ENCODE results near the gene CGB5. TPM values are rescaled to one million over a fixed set of nuclear protein-coding genes. Genes with fewer than 3 reads are reported as not detected.
"Not testable (repeated sequence)": the region's sequence is repeated elsewhere in the genome, so short reads cannot be mapped to it uniquely, and the experiment has no call there.

Gene CGB5
- total RNA-seq, 2 donors from 2014 or later = 0.44 TPM; not detected in 1

- H3K36me3 Mint-ChIP-seq (ENCODE audit: low read depth) = no peaks in the 10 kb centered on the region
- Histone ChIP-seq H3K9ac (ENCODE audit: extremely low read depth, low read length, poor library complexity, severe bottlenecking) (no peak overlapping the region), H3K9me3 (ENCODE audit: control insufficient read depth, low read length) (no peaks in the 10 kb centered on the region), H3K27me3 (ENCODE audit: control insufficient read depth, insufficient read depth, low read length, poor library complexity, severe bottlenecking) (peaks cover 48% of the 10 kb centered on the region), H3K27ac (ENCODE audit: low read depth, low read length) (no peak overlapping the region), H3K36me3 (ENCODE audit: control insufficient read depth, insufficient read depth, low read length) (no peaks in the 10 kb centered on the region), H3K4me3 (ENCODE audit: low read length) (peak overlapping the region; percentile 77), H3K4me1 (ENCODE audit: control insufficient read depth, insufficient read depth, low read length) (no peaks in the 10 kb centered on the region)
- TF ChIP-seq CTCF (conservative IDR thresholded peaks at IDR 0.05) = peak; percentile 50
- H3K9me3 Mint-ChIP-seq = no peaks in the 10 kb centered on the region
- peaks cover 73% of the 10 kb centered on the region for H3K27me3 Mint-ChIP-seq (ENCODE audit: insufficient read depth)
- H3K4me1 Mint-ChIP-seq = peaks cover 6% of the 10 kb centered on the region
- DNase-seq = peak; percentile 89
- H3K4me3 Mint-ChIP-seq = peak overlapping the region; percentile 52
- no peak overlapping the region for H3K27ac Mint-ChIP-seq
- WGBS, 2 experiments (ENCODE audit: insufficient coverage in 1 of 2, insufficient read length in 1 of 2) = 3 to 5% methylated on average over 31 to 63 of the region's 63 CpGs
Observed at GRCh38 chr19:49056101-49056901, 12.7 kb downstream of the CGB5 start.

GRCh38 chr19:49056902-49057596 is 13.4 kb downstream of the CGB5 start:
- H3K4me1 Mint-ChIP-seq; H3K27ac Mint-ChIP-seq; H3K9me3 Mint-ChIP-seq; H3K9me3 ChIP-seq (ENCODE audit: control insufficient read depth, low read length); H3K36me3 ChIP-seq (ENCODE audit: control insufficient read depth, insufficient read depth, low read length); H3K36me3 Mint-ChIP-seq (ENCODE audit: low read depth); H3K4me1 ChIP-seq (ENCODE audit: control insufficient read depth, insufficient read depth, low read length); H3K27ac ChIP-seq (ENCODE audit: low read depth, low read length); H3K9ac ChIP-seq (ENCODE audit: extremely low read depth, low read length, poor library complexity, severe bottlenecking): not testable (repeated sequence)
- WGBS, 2 experiments (ENCODE audit: insufficient coverage in 1 of 2, insufficient read length in 1 of 2) = 17 to 20% methylated on average over 13 to 34 of the region's 34 CpGs
- H3K27me3 Mint-ChIP-seq (ENCODE audit: insufficient read depth) = peaks cover 79% of the 10 kb centered on the region
- peaks cover 48% of the 10 kb centered on the region for H3K27me3 ChIP-seq (ENCODE audit: control insufficient read depth, insufficient read depth, low read length, poor library complexity, severe bottlenecking)
- peak overlapping the region; percentile 52 for H3K4me3 Mint-ChIP-seq
- peak; percentile 64 for DNase-seq
- H3K4me3 ChIP-seq (ENCODE audit: low read length) = peak overlapping the region; percentile 77

- H3K4me1 ChIP-seq (ENCODE audit: control insufficient read depth, insufficient read depth, low read length) = no peaks in the 10 kb centered on the region
- H3K27ac ChIP-seq (ENCODE audit: low read depth, low read length) = no peak within 1 kb of the TSS
- no peaks in the 10 kb centered on the region for H3K36me3 Mint-ChIP-seq (ENCODE audit: low read depth)
- no peaks in the 10 kb centered on the region for H3K9me3 Mint-ChIP-seq
- no peak within 1 kb of the TSS for H3K9ac ChIP-seq (ENCODE audit: extremely low read depth, low read length, poor library complexity, severe bottlenecking)
- peaks cover 6% of the 10 kb centered on the region for H3K4me1 Mint-ChIP-seq
- DNase-seq = peak; percentile 93
- H3K9me3 ChIP-seq (ENCODE audit: control insufficient read depth, low read length) = no peaks in the 10 kb centered on the region
- peaks cover 48% of the 10 kb centered on the region for H3K27me3 ChIP-seq (ENCODE audit: control insufficient read depth, insufficient read depth, low read length, poor library complexity, severe bottlenecking)
- H3K4me3 Mint-ChIP-seq = peak within 1 kb of the TSS; percentile 52
- H3K4me3 ChIP-seq (ENCODE audit: low read length) = peak within 1 kb of the TSS; percentile 77
- peaks cover 81% of the 10 kb centered on the region for H3K27me3 Mint-ChIP-seq (ENCODE audit: insufficient read depth)
- H3K36me3 ChIP-seq (ENCODE audit: control insufficient read depth, insufficient read depth, low read length) = no peaks in the 10 kb centered on the region
- TF ChIP-seq CTCF (conservative IDR thresholded peaks at IDR 0.05) = no peak
- 21 to 25% methylated on average over 13 to 38 of the region's 38 CpGs for WGBS, 2 experiments (ENCODE audit: insufficient coverage in 1 of 2, insufficient read length in 1 of 2)
- no peak within 1 kb of the TSS for H3K27ac Mint-ChIP-seq
Observed at GRCh38 chr19:49057636-49058234, 14.1 kb downstream of the CGB5 start, which contains the start of gene CGB7. TSS of gene CGB7 (minus strand) at chr19:49057749. CDS start at chr19:49055375, 2,374 bp downstream.
